HG02759 (cell line): ENCODE measurements around the gene NR2E3.

ENCODE experiments used
- ATAC-seq: cut with Tn5 transposase; IDR thresholded peaks from one replicate; pipeline ENCODE4 v1.9.1; 2021; ENCODE audit warnings: mild to moderate bottlenecking, moderate library complexity; ENCODE audit not compliant: unreplicated experiment

NR2E3 gene

DNA sequence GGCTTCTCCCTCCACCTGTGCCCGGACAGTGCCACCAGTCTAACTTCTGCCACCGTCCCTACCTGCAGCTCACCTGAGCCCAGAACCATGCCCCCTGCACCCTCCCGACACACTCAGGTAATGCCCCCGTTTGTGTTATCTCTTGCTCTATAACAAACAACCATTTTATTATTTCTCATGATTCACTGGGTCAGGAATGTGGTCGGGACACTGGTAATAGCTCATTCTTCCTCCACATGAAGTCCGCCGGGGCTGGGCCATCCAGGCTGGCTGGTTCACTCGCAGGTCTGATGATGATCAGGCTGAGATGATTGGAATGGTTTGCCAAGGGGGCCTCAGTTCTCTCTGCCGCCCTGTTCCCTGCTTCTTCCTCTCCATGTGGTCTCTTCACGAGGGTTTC, 20.3 kb upstream of the NR2E3 start:
- ATAC-seq = no peak

DNA sequence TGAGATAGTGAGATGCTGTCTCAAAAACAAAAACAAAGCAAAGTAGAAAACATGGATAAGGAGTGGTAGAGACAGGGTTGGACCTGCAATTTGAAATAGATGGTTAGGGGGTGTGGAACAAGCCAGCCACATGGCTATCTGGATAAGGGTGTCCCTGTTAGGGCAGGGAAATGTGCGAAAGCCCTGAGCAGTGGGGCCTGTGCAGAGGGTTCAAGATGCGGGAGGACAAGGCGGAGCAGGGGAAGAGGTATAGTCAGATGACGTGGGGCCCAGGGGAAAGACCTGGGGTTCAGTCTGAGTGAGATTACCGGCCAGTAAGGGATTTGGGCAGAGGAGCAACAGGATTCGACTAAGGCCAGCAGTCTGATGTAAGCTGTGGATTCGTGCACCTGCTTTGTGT, 18.4 kb upstream of the NR2E3 start:
- no peak for ATAC-seq

DNA sequence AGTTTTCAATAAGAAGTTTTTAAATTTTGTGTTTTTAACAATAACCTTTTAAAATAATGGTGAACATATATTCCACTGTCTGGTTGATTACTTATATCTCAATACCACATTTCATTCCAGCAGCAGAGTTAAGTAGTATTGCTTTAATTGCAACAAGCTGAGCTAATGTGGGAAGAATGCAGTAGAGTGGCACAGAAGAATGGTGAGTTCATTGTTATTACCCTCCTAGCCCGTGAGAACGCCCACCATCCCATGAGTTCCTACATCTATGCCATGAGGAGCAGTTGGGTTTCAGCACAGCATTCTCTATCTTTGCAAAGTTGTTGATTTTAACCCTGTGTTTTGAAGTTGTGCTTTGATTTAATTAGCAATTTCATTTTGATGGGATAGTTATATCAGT, 17.8 kb upstream of the NR2E3 start:
- no peak for ATAC-seq

DNA sequence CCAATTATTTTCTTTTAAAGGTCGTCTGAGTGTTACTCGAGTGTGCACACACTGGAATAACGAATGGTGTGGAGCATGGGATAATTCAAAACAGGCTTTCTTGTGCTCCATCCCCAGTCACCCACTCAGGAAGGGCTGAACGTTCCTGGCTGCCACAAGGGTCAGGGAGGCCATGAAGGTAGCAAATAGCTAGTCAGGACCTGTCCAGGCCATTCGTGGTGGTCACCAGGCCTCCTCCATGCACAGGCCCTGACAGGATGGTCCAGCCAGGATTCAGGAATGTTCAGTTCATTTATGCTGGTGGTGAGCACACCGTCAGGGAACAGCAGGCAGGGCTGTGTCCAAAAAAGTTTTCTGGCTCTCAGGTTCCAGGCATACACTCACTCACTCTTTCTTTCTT, 11.7 kb upstream of the NR2E3 start:
- ATAC-seq = no peak

DNA sequence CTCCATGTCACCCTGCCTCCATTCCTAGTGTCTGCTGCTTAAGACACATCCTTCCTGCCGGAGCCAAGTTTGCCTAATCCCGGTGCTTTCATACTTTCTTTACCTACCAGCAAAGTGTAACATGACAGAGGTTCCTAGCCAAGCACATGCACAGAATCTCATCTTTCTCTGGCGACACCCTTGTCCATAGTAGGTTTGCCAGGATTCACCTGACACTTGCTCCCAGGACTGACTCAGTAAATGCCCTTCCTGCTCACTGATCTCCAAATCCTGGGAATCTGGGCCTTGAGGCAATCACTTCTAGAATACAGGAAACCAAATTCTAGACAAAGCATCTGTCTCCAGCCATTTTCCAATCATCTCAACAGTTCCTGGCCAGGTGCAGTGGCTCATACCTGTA, 10.2 kb upstream of the NR2E3 start:
- ATAC-seq = no peak

DNA sequence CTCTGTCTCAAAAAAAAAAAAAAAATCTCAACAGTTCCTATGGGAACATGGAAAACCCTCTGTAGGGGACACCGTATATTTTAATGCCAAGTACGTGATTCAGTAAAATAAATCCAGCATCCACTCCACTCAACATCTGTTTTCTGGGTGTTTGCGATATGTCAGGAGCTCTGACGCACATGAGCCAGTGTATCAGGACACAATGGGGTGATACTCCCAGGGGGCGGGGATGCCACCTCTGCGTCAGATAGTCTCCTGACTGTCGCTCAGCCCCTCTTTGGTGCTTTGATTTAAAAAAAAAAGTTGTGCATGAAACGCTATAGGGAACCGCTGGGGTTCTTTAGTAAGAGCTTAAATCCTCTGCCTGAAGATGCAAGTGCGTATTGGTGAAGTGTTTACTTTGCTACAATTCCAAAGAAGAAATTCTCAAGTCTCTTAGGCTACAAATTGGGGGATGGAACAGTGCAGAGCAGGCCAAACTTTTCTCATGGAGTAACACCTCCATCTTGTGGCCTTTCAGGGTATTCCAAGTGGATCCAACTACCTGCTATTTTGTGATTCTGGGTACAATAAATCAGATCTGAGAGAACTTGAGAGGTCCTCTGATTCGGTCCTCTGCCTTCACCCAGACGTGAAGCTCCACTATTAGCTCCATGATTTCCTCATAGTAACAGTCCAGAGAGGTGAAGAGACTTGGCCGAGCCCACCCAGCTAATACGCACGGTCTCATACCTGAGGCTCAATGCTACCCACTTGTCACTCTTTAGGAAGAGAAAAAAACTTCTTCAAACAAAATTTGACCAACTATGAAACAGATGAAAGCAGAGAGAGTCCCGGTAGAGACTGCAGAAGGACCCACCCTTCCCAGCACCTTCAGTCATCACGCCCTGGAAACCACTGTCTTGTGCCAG, 9.3 kb upstream of the NR2E3 start:
- ATAC-seq = no peak

DNA sequence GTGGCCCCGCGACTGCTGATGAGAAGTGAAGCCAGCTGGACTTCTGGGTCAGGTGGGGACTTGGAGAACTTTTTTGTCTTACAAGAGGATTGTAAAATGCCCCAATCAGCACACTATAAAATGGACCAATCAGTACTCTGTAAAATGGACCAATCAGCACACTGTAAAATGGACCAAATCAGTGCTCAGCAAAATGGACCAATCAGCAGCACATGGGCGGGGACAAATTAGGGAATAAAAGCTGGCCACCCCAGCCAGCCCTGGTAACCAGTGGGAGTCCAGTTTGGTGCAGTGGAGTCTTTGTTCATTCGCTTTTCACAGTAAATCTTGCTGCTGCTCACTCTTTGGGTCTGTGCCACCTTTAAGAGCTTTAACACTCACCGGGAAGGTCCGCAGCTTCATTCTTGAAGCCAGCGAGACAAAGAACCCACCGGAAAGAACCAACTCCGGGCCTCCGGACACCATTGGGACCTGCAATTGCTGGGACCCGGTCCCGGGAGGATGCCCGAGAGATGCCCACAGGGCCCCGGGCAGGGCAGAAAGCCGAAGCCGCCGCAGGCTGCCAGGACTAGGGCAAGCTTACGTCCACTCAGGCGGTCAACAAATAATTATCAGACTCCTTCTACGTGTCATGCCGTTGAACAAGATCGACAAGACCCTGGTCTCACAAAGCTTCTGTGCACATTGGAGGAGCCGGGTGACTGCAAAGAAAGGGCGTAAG, 8.3 kb upstream of the NR2E3 start:
- no peak for ATAC-seq

DNA sequence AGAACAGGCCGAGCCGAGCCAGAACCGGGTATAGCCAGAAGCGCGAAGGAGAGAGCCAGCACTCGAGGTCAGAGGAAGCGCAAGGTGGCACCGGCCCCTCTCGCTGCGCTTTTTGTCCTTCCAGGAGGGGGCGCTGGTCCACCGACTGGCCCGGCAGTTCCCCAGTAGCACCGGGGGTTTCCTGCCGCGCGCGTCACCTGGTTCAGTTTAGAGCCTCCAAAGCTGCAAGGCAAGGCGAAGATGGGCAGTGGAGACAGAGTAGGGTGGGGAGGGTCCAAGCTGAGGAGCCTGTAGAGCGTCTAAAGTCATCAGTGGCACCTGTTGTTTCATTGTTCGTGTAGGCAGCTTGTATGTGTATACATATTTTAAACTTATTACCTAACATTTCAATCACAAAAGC, 7.6 kb upstream of the NR2E3 start:
- ATAC-seq = no peak

DNA sequence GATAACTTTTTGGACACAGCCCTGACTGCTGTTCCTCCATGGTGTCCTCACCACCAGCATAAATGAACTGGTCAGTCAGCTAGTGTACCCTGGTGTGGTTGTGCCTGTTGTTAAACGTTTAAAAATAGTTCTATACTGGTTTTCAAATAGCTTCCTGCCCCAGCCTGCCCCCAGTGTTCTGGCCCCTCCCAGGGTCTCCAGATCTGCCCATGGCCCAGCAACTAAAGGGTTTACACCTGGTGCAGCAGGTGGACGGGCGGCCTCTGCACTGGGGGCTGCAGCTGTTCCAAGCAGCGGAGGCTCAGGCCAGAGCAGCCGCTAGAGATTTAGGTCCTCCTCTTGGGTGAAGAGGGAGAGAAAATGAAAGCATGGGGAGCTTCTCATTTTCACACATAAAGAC, 6.1 kb upstream of the NR2E3 start:
- ATAC-seq = no peak

DNA sequence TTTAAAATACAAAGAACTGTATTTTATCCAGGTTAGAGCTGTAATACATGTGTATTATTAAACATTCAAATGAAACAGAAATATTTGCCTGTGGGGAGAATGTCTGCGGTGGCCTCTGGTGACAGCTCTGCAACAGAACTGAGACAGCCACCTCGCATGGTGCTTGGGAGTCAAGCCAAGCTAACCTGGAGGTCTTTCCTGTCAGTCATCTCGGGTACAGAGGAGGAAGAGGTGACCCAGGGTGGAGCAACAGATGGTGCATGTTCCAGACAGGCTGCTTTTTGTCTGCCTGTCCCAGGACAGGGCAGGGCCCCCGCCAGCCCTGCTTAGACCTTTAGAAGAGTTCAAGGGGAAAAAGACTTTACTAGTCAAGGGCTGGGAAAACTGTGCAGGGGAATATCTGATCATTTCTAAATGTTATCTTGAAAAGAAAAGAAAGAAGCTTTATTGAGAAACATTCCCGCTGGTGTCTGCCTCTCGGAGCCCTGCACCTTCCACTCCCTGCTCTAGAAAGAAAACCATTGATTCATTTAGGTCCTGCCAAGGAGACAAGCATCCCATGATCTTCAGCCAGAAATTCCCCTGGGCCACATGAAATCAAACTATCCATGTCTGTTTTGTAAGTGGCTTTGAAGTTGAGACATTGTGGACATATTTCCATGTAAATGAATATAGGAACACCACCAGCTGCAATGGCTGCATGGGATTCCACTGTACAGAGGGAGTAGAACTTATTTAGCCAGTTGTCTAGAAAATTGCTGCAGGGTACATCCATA, 5.5 kb upstream of the NR2E3 start:
- ATAC-seq = no peak

DNA sequence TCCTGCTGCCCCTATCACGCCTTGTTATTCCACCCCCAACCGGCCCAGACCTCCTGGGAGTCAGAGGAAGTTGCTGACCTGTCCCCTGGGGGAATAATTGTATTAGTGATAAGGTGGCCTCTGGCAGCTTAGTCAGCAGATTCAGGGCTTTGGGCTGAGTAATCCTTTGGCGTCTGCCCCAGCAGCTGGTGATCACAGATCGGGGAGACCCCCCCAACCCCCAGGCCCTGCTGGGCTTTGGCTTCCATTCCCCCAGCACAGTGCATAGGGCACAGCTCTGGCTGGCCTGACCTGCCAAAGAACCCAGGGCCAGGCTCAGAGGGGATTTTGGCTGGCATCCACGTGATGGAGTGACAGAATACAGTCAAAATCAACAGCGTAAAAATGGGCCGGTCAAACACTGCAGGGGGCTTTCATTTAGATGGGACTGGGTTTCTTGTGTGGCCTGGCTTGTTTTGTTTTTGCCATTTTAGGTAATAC, 3.9 kb upstream of the NR2E3 start:
- ATAC-seq = no peak

DNA sequence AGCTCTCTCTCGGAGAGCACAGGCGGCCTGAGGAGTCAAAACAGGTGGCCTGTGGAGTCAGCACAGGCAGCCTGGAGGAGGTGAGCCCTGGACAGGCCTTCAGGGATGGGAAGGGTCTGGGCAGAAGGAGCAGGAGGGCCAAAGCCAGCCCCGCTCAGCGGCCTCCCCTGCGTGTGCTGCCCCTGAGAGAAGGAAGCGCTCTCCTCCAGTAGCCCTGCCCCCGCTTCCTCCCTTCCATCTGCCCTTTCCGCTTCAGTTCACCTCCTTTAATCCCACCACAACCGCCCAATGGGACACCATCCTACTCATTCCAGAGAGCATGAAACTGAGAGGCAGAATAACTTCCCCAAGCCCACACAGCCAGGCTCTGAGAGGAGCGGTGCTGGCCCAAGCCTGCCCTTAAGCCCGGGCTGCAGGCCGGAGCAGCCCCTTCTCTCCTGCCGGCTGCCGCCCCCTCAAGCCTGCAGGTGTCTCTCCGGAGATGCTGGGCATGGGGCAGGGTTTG, 3.2 kb upstream of the NR2E3 start:
- no peak for ATAC-seq

DNA sequence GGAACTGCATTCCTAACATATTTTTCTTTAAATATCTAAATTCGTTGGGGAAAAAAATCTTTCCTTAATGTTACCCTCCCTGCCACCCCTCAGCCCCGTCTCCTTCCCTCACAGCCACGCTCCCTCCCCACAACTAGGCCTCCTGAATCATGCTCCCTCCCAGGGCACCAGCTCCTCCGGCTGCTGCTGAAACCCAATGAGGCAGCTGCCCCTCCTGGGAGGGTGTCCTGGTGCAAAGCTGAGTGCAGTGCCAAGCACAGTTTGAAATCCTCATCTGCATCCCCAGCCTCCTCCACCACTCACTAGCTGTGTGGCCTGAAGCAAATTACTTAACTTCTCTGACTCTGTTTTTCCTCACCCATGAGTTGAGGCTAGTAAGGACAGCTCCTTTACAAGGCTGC, 2.7 kb upstream of the NR2E3 start:
- ATAC-seq = no peak

DNA sequence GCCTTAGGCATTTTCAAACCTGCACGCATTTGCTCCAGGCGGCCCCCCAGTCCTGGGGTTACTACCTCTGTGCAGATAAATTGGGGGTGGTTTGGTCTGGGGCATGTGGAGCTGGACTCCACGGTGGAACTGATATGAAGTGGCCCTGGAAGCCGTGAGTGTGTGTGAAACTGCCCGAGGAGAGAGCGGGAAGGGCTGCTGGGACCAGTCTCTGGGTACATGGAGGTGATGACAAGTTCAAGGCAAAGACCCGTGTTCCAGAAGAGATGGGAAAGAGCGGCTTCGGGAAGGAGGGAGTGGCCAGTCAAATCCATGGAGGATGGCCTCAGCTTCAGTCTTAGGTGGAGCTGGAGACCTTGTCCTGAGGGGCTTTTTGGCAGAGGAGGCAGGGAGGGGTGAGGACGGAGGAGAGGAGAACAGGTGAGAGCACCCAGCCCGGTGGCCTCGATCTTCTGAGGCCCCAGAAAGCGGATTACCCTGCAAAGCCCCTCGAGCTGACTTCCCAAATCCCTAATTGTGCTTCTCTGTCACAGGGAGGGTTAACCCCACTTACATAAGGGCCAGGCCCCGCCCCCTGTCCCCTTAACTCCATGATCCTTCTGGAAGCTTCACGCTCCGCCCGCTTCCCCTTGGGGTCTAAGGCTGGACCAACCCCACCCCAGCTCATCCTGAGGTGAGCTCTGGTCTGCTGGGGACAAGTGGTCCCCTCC, 1.9 kb upstream of the NR2E3 start:
- ATAC-seq = no peak

DNA sequence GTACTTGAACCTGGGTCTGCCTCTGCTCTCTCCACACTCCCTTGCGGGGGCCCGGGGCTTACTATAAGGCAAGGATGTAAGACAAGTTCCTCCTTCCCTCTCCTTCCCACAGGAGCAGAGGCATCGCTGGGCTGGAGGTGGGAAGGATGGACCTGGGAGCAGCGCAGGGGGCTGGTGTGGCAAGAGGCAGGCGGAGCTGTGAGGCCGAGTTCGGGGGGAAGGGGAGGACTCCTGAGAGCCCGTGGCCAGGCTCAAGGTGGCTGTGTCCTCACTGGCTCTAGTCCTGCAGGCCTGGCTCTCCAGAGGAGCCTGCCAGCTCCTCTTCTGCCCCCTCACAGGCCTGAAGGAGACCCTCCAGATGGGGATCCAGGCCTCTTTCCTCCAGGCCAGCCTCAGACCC, 1.0 kb upstream of the NR2E3 start:
- ATAC-seq = no peak

DNA sequence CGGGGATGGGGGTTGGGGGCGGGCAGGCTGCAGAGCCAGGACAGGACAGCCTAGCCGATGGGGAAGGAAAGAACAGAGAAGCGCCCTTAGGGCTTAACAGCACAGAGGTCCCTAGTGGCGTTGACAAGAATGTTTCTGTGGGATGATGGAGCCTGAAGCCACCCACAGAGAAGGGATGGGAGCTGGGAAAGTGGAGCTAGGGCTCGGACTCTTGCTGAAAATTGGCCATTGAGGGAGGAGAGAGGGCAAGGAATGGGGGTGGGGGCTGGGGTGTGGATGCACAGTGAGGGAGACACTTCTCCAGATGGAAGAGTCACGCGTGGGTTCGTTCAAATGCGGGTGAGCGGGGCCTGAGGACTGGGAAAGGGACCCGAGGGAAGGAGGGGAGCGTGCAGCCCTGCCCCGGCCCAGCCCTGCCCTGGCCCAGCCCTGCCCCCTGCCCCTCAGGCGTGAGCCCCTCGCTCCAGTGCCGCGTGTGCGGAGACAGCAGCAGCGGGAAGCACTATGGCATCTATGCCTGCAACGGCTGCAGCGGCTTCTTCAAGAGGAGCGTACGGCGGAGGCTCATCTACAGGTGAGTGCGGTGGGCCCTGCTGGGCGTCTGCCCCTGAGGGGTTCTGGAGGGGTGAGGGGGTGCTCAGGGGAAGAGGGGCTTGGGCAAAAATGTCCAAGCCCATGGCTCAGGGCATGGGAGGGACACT, 832 bp downstream of the NR2E3 start:
- no peak for ATAC-seq

DNA sequence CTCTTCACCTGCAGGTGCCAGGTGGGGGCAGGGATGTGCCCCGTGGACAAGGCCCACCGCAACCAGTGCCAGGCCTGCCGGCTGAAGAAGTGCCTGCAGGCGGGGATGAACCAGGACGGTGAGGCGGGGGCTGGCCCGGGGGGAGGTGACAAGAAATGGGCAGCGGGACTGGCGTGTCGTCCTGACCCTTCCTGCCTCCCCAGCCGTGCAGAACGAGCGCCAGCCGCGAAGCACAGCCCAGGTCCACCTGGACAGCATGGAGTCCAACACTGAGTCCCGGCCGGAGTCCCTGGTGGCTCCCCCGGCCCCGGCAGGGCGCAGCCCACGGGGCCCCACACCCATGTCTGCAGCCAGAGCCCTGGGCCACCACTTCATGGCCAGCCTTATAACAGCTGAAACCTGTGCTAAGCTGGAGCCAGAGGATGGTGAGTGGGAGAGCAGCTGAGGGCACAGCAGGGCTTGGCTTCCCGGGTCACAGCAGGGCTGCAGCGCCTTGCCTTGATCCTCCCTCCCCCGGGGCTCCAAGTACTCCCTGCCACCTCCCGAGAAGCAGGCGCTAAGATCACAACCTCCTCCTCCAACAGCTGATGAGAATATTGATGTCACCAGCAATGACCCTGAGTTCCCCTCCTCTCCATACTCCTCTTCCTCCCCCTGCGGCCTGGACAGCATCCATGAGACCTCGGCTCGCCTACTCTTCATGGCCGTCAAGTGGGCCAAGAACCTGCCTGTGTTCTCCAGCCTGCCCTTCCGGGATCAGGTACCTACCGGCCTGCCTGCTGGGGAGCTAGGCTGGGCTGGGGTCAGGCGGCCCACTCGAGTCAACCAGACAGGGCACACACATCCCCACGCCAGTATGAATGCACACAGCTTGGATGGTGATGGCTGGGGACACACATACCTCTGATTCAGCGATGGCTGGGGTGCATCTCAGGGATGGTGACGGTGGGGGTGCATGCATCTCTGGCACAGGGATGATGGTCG, 1.7 kb downstream of the NR2E3 start:
- ATAC-seq = no peak

DNA sequence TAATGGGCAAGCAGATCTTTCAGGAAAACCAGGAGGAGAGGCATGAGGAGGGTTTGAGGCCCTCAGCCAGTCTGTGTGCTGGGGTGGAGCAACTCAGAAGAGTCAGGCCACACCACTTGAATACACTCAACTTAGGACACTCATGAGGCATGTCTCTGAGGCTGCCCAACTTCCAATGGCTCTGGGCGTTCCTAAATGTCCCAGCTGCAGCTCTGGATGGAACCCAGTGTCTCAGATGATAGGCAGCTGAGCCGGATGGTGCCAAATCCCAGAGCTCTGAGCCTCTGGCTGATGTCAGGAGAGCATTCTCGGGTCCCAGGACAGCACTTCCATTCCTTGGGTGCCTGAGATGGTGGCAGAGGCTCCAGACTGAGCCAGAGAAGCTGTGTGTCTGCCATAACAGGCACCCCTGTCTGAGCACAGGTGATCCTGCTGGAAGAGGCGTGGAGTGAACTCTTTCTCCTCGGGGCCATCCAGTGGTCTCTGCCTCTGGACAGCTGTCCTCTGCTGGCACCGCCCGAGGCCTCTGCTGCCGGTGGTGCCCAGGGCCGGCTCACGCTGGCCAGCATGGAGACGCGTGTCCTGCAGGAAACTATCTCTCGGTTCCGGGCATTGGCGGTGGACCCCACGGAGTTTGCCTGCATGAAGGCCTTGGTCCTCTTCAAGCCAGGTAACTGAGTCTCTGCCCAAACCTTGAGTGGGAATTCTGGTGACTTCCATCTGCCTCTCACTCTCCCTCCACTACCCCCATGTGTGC, 2.8 kb downstream of the NR2E3 start:
- no peak for ATAC-seq
